Measurements from ENCODE around the gene MRGPRG. TPM values are rescaled to one million over a fixed set of nuclear protein-coding genes. Genes with fewer than 3 reads are reported as not detected.
"Not testable (repeated sequence)": the region's sequence is repeated elsewhere in the genome, so short reads cannot be mapped to it uniquely, and the experiment has no call there.

Gene MRGPRG, protein sequence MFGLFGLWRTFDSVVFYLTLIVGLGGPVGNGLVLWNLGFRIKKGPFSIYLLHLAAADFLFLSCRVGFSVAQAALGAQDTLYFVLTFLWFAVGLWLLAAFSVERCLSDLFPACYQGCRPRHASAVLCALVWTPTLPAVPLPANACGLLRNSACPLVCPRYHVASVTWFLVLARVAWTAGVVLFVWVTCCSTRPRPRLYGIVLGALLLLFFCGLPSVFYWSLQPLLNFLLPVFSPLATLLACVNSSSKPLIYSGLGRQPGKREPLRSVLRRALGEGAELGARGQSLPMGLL
- not detected in 2 replicates for total RNA-seq

DNA sequence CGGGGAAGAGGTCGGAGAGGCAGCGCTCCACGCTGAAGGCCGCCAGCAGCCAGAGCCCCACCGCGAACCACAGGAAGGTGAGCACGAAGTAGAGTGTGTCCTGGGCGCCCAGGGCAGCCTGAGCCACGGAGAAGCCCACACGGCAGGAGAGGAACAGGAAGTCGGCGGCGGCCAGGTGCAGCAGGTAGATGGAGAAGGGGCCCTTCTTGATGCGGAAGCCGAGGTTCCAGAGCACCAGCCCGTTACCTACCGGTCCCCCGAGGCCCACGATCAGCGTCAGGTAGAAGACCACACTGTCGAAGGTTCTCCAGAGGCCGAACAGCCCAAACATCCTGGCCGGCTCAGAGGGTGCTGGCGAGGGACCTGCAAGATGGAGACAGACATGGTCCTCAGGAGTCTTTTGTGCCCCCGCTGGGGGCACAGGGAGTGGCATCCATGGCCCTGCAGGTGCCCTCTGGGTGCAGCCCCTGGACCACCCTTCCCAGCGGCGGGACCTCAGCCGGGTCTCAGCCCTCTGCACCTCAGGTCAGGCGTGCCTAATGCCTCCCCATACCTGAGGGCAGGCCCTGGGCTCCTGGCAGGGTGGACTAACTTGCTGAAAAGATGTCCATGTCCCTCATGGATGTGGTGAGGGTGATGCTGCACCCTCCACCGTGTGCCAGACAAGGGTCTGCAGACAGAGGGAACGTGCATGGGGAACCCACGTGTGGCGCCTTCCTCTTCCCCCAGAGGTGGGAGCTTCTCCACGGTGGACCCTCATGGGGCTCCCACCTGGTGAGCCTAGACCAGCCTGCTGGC is at the start of gene MRGPRG:
Gene MRGPRG (minus strand): TSS at position 331 of the 798 bp plus-strand sequence. CDS start 0 bp downstream, at position 331.
- no peak for DNase-seq (ENCODE audit: extremely low read depth, low read depth, low spot score)

GRCh38 chr11:3262548-3262947 is 43.9 kb upstream of the MRGPRG start:
- not testable (repeated sequence) for DNase-seq (ENCODE audit: extremely low read depth, low read depth, low spot score)

DNA sequence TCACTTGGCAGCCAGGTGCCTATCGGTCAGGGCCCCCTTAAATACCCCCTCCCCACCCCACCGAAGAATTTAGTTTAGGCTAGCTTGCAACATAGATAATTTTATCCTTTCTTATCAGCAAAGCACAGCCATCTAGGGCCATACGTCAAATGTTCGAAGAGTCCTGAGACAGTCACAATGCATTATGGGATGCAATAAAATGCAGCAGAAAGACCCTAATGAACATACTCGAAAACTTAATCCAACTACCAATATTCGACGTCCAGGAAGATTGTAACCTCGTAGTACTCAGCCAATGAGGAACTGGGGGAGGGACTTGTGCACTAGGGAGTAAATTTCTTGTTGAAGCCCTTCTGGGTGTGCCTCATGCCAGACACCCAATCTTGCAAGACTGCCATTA is 43.2 kb upstream of the MRGPRG start:
- not testable (repeated sequence) for DNase-seq (ENCODE audit: extremely low read depth, low read depth, low spot score)

DNA sequence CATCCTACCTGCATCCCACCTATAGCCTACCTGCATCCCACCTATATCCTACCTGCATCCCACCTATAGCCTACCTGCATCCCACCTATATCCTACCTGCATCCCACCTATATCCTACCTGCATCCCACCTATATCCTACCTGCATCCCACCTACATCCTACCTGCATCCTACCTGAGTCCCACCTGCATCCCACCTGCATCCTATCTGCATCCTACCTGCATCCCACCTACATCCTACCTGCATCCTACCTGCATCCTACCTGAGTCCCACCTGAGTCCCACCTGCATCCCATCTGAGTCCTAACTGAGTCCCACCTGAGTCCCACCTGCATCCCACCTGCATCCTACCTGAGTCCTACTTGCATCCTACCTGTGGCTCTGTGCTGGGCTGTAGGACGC is 38.9 kb upstream of the MRGPRG start:
- DNase-seq (ENCODE audit: extremely low read depth, low read depth, low spot score) = not testable (repeated sequence)

DNA sequence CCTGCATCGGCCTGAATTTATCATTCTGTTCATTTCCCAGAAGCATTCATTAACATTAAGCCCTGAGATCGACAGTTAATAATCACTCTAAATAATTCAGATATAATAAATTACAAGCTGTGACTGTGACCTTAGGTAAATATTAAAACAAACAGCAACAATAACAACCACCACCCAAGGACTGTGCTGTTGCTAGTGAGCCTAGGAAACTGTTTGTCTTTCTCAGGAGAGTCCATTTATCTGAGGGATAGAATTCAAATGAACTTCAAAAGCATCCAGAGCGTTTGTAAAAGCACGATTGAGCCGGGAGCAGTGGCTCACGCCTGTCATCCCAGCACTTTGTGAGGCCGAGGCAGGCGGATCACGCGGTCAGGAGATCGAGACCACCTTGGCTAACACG is 36.6 kb upstream of the MRGPRG start:
- DNase-seq (ENCODE audit: extremely low read depth, low read depth, low spot score) = not testable (repeated sequence)

GRCh38 chr11:3254773-3255172 is 36.2 kb upstream of the MRGPRG start:
- not testable (repeated sequence) for DNase-seq (ENCODE audit: extremely low read depth, low read depth, low spot score)

- no peak for DNase-seq (ENCODE audit: extremely low read depth, low read depth, low spot score)
Measured at GRCh38 chr11:3245071-3245470, 26.5 kb upstream of the MRGPRG start.

- DNase-seq (ENCODE audit: extremely low read depth, low read depth, low spot score) = no peak
Measured at GRCh38 chr11:3243880-3244279, 25.3 kb upstream of the MRGPRG start.

GRCh38 chr11:3237119-3237518 is 18.5 kb upstream of the MRGPRG start:
- DNase-seq (ENCODE audit: extremely low read depth, low read depth, low spot score) = no peak

- no peak for DNase-seq (ENCODE audit: extremely low read depth, low read depth, low spot score)
Measured at GRCh38 chr11:3234846-3235245, 16.2 kb upstream of the MRGPRG start.

- DNase-seq (ENCODE audit: extremely low read depth, low read depth, low spot score) = no peak
Measured at GRCh38 chr11:3232956-3233355, 14.3 kb upstream of the MRGPRG start.

DNA sequence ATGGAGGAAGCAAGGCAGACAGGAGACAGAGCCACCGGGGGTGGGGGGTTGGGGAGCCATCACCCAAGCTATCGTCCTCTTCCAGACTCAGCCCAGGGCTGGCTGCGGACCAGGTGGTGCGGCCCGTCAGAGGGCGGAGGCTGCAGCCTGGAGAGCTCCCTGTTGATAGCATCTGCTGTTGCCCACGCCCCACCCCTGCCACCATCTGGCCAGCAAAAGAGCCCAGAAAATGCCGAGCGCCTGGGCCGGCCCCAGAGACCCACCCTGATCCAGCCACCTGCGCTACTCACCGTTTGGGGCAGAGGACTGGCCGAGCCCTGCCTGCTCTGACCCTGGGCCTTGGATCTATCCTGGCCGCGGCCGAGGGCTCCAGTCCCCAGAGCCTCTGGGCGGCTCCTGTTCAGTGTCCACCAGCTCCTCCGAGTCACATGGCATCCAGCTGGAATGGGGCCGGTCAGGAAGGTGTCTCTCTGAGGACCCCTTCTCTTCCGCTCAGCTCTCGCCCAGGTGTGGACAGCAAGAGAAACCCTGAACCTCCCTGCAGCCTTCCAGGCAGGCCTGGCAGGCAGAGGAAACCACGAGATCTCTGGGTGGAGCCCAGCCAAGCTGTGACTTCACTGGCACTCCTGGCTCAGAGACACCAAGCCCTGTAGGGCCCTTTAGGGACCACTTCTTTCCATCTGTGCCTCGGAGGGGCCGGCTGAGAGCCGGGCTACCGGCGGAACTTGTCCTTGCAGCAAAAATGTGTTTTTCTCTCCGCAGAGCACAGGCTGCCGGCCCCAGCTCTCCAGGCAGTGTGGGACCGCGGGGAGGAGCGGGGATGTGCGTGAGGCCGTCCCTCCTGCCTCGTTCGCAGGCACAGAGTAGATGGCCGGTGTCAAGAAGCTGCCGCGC is 13.5 kb upstream of the MRGPRG start, which contains the start of gene MRGPRE:
Gene MRGPRE (minus strand): TSS at position 567 of the 894 bp plus-strand sequence. CDS start 3,618 bp downstream, outside the sequence.
- DNase-seq (ENCODE audit: extremely low read depth, low read depth, low spot score) = no peak

DNA sequence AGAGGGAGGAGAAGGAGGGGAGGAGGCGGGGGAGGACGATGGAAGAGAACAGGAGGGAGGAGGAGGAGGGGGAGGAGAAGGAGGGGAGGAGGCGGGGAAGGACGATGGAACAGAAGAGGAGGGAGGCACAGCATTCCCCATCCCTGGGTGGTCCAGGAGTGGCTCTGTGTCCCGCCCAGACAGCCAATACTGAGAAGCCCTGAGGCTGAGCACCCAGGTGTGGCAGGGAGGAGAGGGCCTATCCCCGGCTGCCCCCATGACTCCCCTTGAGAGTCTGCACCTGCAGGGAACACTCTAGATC is 12.9 kb upstream of the MRGPRG start:
- DNase-seq (ENCODE audit: extremely low read depth, low read depth, low spot score) = no peak

DNA sequence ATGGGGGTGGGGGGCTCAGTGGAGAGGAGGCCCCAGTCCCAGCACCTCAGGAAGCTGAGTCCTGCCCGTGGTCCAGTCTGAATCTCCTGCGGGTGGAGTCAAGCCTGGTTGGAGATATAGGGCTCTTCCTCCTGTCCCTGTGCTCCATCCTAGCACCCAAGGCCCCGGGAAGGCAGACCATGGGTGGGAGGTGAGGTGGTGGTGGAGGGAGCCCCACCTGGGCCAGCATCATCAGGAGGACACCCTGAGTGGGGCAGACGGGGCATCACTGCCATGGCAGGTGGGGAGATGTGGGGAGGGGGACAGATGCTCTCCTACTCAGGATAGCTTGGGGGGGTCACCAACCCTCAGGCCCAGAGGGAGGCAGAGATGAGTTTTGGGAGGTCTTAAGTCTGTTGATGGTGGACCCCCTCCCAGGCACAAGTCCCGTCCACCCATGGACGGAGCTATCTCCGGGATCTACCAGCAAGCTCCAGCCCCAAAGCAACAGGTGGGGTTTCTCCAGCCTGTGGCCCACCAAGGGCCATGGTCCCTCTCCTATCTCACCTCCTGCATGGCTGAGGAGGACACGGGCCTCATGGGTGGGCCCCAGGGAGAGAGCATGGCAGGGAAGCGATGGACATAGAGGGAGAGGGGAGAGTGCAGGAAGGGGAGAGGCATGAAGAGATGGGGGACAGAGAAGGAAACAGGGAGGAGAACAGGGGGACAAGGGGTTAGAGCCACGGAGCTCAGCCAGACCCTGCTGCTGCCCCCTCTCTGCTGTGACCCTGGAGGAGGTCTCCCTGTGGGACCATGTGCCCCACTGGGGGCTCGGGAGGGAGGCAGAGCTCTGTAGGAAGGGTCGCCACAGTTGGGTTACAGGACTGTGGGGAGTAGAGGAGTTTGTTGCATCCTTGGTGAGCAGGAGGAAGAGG is 12.3 kb upstream of the MRGPRG start:
- no peak for DNase-seq (ENCODE audit: extremely low read depth, low read depth, low spot score)

DNA sequence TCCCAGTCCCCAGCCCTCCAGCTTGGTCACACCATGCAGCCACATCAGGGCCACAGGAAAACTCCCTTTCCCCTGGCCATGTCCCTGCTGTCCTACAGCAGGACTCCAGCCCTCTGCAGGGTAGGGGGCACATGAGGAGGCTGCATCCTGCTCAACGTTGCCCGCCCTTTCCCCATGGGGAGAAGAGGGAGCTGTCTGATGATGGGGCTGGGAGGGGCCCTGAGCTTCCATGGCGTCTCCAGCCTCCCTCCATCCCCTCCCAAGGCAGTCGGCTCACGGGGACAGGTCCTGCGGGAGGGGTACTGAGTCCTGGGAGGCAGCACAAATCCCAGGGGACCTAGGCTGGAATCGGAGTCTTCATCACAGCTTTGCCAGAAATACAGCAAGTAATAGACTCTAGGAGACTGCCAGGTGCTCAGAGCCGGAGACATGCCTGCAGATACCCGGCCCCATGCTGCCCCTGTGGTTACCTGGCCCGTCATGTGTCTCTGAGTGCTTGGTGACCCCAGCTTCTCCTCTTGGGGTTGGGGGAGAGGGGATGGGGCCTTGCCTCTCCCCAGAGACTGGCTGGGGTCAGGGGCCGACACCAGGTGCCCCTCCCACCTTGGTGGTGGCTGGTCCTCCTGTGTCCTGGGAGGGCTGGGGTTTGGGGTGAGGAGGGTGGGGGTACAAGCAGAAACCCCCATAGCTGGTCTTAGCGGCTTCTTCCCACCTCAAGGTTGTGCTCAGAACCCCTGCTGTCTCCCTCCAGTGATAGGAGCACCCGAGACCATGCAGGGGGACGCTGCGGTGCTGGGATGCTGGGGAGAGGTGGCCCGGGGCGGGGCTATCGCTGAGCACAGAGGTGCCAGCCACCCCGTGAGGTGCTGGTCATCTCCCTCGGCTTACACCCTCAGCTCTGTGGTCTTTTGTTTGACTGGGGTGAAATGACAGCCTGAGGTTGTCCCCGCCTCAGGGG is 11.3 kb upstream of the MRGPRG start:
- DNase-seq (ENCODE audit: extremely low read depth, low read depth, low spot score) = no peak

- no peak for DNase-seq (ENCODE audit: extremely low read depth, low read depth, low spot score)
Measured at GRCh38 chr11:3228445-3228829, 9.8 kb upstream of the MRGPRG start.

DNA sequence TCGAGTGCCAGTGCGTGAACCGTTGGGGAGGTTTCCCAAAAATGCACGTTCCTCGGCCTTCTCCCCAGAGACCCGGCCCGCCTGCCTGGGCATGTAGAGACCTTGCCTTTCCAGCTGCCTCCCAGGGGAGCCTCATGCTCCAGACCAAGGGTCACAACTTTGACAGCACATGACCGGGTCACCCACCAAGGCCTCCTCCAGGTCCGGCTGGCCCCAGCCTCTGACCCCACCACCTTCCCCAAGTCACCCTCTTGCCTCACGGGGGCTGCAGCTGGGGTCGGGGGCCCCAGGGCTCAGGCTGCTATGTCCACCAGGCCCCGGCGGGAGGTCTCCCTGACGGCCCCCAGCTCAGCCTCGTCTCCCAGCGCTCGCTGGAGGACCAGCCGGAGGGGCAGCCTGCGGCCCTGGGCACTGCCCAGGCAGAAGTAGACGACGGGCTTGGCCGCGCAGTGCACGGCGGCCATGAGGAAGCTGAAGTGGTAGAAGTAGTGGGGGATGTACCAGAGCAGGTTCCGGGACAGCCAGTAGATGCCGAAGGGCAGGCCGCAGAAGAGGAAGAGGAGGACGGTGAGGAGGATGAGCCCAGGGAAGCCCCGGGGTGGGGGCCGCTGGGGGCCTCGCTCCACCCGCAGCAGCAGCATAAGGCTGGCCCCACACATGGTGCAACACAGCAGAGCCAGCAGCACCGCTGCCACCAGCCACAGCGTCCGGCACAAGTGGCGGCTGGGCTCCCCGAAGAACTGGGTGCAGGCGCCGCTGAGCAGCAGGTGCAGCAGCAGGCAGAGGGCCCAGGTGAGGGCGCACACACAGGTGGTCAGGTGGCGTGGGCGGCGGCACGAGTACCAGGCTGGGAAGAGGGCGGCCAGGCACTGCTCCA is 9.2 kb upstream of the MRGPRG start:
- no peak for DNase-seq (ENCODE audit: extremely low read depth, low read depth, low spot score)

All from glomerular endothelial cell (primary cell).